ENCODE results near the gene NPEPL1. TPM values are rescaled to one million over a fixed set of nuclear protein-coding genes. Genes with fewer than 3 reads are reported as not detected.

NPEPL1 gene
- total and polyA plus RNA-seq, 7 experiments from 2014 or later: 6.2 to 76.2 (median 49.5) TPM

GRCh38 chr20:58655328-58656107, 37.1 kb upstream of the NPEPL1 start:
- Mint-ChIP-seq H3K27ac (peak overlapping the region; percentile 69 to 100 (median 85)), H3K4me3 (peak overlapping the region in 9 of 10 donors; percentile 55 to 89 (median 69)), H3K4me1 (peaks cover 52 to 69% (median 64%) of the 10 kb centered on the region in 7 donors), H3K27me3 (peaks cover 0 to 2% (median 0%) of the 10 kb centered on the region in 5 donors), H3K9me3 (no peaks in the 10 kb centered on the region), H3K36me3 (peaks cover 0 to 39% (median 3%) of the 10 kb centered on the region in 5 donors)
- H3K27ac ChIP-seq (ENCODE audit: low read depth, low read length): peak overlapping the region; percentile 93
- peaks cover 0 to 13% (median 0%) of the 10 kb centered on the region in 3 experiments for H3K36me3 ChIP-seq (ENCODE audit: control insufficient read depth in 2 of 3, insufficient read depth in 3 of 3, low read length in 3 of 3)
- ChIA-PET CTCF (interaction anchor here (0.5 to 0.6 kb wide), 2 partner anchors 372 to 424 kb away, joined by 3 read pairs; no protein-coding TSS in a partner anchor), POLR2A (interaction anchor here (0.6 to 1.1 kb wide), 4 partner anchors 9 to 15 kb away, joined by 3 to 4 read pairs (median 3); no protein-coding TSS in a partner anchor)
- DNase-seq (no peak), ATAC-seq (no peak)
- H3K9me3 ChIP-seq (ENCODE audit: control insufficient read depth in 2 of 3, low read length in 3 of 3): no peaks in the 10 kb centered on the region
- peaks cover 60 to 68% of the 10 kb centered on the region in 2 donors for H3K4me1 ChIP-seq (ENCODE audit: control insufficient read depth in 2 of 2, insufficient read depth in 2 of 2, low read length in 2 of 2)
- H3K4me3 ChIP-seq (ENCODE audit: low read length): no peak overlapping the region
- H3K27me3 ChIP-seq (ENCODE audit: control insufficient read depth in 2 of 2, insufficient read depth in 2 of 2, low read length in 2 of 2): no peaks in the 10 kb centered on the region
- intact Hi-C loops (cut with micrococcal nuclease): loop anchor here (10.0 kb wide), 3 partner anchors 569 to 1261 kb away; partner anchors contain the start of gene RBM38 (in 1 of the 2)

- no peaks in the 10 kb centered on the region for H3K27me3 Mint-ChIP-seq
- H3K36me3 ChIP-seq (ENCODE audit: control insufficient read depth in 2 of 3, insufficient read depth in 3 of 3, low read length in 3 of 3): peaks cover 0 to 1% (median 0%) of the 10 kb centered on the region in 3 experiments
- ChIA-PET POLR2A (interaction anchor here (0.5 to 1.1 kb wide), 6 partner anchors 10 to 508 kb away, joined by 3 to 4 read pairs (median 3); partner anchors contain the start of genes ATP5F1E and NPEPL1), CTCF (interaction anchor here (0.7 kb wide), 1 partner anchor 745 kb away, joined by 3 read pairs; no protein-coding TSS in a partner anchor)
- H3K4me3 ChIP-seq (ENCODE audit: low read length): no peak overlapping the region
- H3K27me3 ChIP-seq (ENCODE audit: control insufficient read depth in 2 of 2, insufficient read depth in 2 of 2, low read length in 2 of 2): no peaks in the 10 kb centered on the region
- intact Hi-C loops (cut with micrococcal nuclease): loop anchor here (10.0 kb wide), 3 partner anchors 568 to 1262 kb away; partner anchors contain the start of gene RBM38 (in 1 of the 2)
- peak overlapping the region; percentile 39 to 89 (median 68) for H3K4me3 Mint-ChIP-seq
- no peak for DNase-seq
- peaks cover 0 to 40% (median 3%) of the 10 kb centered on the region in 5 donors for H3K36me3 Mint-ChIP-seq
- peak overlapping the region; percentile 69 to 100 (median 87) for H3K27ac Mint-ChIP-seq
- peak overlapping the region; percentile 93 for H3K27ac ChIP-seq (ENCODE audit: low read depth, low read length)
- no peak for ATAC-seq
- peaks cover 73 to 80% of the 10 kb centered on the region in 2 donors for H3K4me1 ChIP-seq (ENCODE audit: control insufficient read depth in 2 of 2, insufficient read depth in 2 of 2, low read length in 2 of 2)
- H3K4me1 Mint-ChIP-seq: peaks cover 61 to 82% (median 77%) of the 10 kb centered on the region in 7 donors
- H3K9me3 ChIP-seq (ENCODE audit: control insufficient read depth in 2 of 3, low read length in 3 of 3): no peaks in the 10 kb centered on the region
- no peaks in the 10 kb centered on the region for H3K9me3 Mint-ChIP-seq
Measured at GRCh38 chr20:58656831-58657230, 35.8 kb upstream of the NPEPL1 start.

DNA sequence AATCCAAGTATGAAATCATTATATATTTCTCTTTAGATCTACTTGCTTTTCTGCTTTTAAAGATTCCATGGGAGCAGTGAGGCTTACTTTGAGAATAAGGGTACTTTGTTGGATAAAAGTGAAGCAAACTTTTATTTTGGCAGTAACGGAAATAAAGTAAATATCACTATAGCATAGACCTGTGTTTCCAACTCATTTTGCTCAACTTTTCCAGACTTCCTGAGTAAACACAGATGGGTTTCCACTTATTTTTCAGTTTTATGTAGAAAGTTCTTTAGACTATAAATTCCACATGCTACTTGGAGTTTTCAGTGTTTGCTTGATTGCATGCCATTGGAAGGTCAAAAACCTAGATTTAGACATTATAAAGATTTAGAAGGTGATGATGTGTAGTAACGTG, 35.3 kb upstream of the NPEPL1 start:
- no peak for ATAC-seq
- intact Hi-C loops (cut with micrococcal nuclease): loop anchor here (10.0 kb wide), 3 partner anchors 568 to 1262 kb away; partner anchors contain the start of gene RBM38 (in 1 of the 2)
- Mint-ChIP-seq H3K9me3 (no peaks in the 10 kb centered on the region), H3K27ac (peak overlapping the region; percentile 69 to 100 (median 87)), H3K36me3 (peaks cover 0 to 43% (median 3%) of the 10 kb centered on the region in 5 donors), H3K4me1 (peaks cover 65 to 87% (median 81%) of the 10 kb centered on the region in 7 donors), H3K4me3 (peak overlapping the region; percentile 39 to 89 (median 68)), H3K27me3 (no peaks in the 10 kb centered on the region)
- peak overlapping the region; percentile 93 for H3K27ac ChIP-seq (ENCODE audit: low read depth, low read length)
- H3K9me3 ChIP-seq (ENCODE audit: control insufficient read depth in 2 of 3, low read length in 3 of 3): no peaks in the 10 kb centered on the region
- H3K36me3 ChIP-seq (ENCODE audit: control insufficient read depth in 2 of 3, insufficient read depth in 3 of 3, low read length in 3 of 3): no peaks in the 10 kb centered on the region
- H3K4me1 ChIP-seq (ENCODE audit: control insufficient read depth in 2 of 2, insufficient read depth in 2 of 2, low read length in 2 of 2): peaks cover 77 to 84% of the 10 kb centered on the region in 2 donors
- ChIA-PET POLR2A (interaction anchor here (1.0 to 2.1 kb wide), 4 partner anchors 35 to 507 kb away, joined by 3 to 6 read pairs (median 4); partner anchors contain the start of genes ATP5F1E, NPEPL1 and ZNF831), CTCF (interaction anchor here (1.3 kb wide), 1 partner anchor 9 kb away, joined by 5 read pairs; no protein-coding TSS in a partner anchor)
- H3K27me3 ChIP-seq (ENCODE audit: control insufficient read depth in 2 of 2, insufficient read depth in 2 of 2, low read length in 2 of 2): no peaks in the 10 kb centered on the region
- DNase-seq: no peak
- H3K4me3 ChIP-seq (ENCODE audit: low read length): no peak overlapping the region

DNA sequence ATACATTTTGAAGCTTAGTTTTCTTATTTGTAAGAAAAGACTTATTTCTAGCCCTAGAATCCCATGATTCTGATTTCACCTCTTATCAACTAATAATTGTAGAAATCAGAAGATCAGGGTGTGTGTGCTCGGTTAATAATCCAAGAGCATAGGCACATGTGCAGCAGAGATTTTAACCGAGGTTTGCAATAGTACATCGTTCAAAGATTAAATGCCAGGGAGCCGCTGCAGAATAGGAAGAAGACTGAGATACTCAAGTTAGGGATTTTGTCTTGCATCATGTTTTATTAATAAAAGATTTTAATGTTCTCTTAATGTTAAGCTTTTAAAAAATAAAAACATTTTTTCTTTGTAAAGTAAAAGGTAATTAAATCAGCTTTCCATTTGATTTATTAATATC, 34.6 kb upstream of the NPEPL1 start:
- peaks cover under 1 to 43% (median 5%) of the 10 kb centered on the region in 5 donors for H3K36me3 Mint-ChIP-seq
- ChIA-PET POLR2A (interaction anchor here (1.1 to 2.2 kb wide), 4 partner anchors 9 to 729 kb away, joined by 3 to 11 read pairs (median 4); partner anchors contain the start of gene ZNF831), CTCF (interaction anchor here (1.0 to 1.3 kb wide), 2 partner anchors 10 to 28 kb away, joined by 4 to 5 read pairs; no protein-coding TSS in a partner anchor)
- no peaks in the 10 kb centered on the region for H3K9me3 ChIP-seq (ENCODE audit: control insufficient read depth in 2 of 3, low read length in 3 of 3)
- no peak overlapping the region for H3K4me3 ChIP-seq (ENCODE audit: low read length)
- peaks cover 64 to 88% (median 83%) of the 10 kb centered on the region in 7 donors for H3K4me1 Mint-ChIP-seq
- no peaks in the 10 kb centered on the region for H3K36me3 ChIP-seq (ENCODE audit: control insufficient read depth in 2 of 3, insufficient read depth in 3 of 3, low read length in 3 of 3)
- peak overlapping the region; percentile 18 to 89 (median 68) for H3K4me3 Mint-ChIP-seq
- no peaks in the 10 kb centered on the region for H3K9me3 Mint-ChIP-seq
- H3K27me3 Mint-ChIP-seq: no peaks in the 10 kb centered on the region
- no peak for ATAC-seq
- intact Hi-C loops (cut with micrococcal nuclease): loop anchor here (10.0 kb wide), 3 partner anchors 567 to 1263 kb away; partner anchors contain the start of gene RBM38 (in 1 of the 2)
- DNase-seq: no peak
- H3K27ac Mint-ChIP-seq: peak overlapping the region in 8 of 9 donors; percentile 76 to 100 (median 94)
- H3K27ac ChIP-seq (ENCODE audit: low read depth, low read length): peak overlapping the region; percentile 93
- H3K27me3 ChIP-seq (ENCODE audit: control insufficient read depth in 2 of 2, insufficient read depth in 2 of 2, low read length in 2 of 2): no peaks in the 10 kb centered on the region
- peaks cover 71 to 81% of the 10 kb centered on the region in 2 donors for H3K4me1 ChIP-seq (ENCODE audit: control insufficient read depth in 2 of 2, insufficient read depth in 2 of 2, low read length in 2 of 2)

- Histone ChIP-seq H3K4me3 (ENCODE audit: low read length) (no peak overlapping the region), H3K9me3 (ENCODE audit: control insufficient read depth in 2 of 3, low read length in 3 of 3) (no peaks in the 10 kb centered on the region), H3K4me1 (ENCODE audit: control insufficient read depth in 2 of 2, insufficient read depth in 2 of 2, low read length in 2 of 2) (peaks cover 67 to 73% of the 10 kb centered on the region in 2 donors), H3K27ac (ENCODE audit: low read depth, low read length) (peak overlapping the region; percentile 93), H3K27me3 (ENCODE audit: control insufficient read depth in 2 of 2, insufficient read depth in 2 of 2, low read length in 2 of 2) (no peaks in the 10 kb centered on the region), H3K36me3 (ENCODE audit: control insufficient read depth in 2 of 3, insufficient read depth in 3 of 3, low read length in 3 of 3) (no peaks in the 10 kb centered on the region)
- Mint-ChIP-seq H3K9me3 (no peaks in the 10 kb centered on the region), H3K27ac (peak overlapping the region; percentile 74 to 100 (median 97)), H3K4me3 (peak overlapping the region; percentile 13 to 89 (median 80)), H3K36me3 (peaks cover 0 to 45% (median 5%) of the 10 kb centered on the region in 5 donors), H3K4me1 (peaks cover 62 to 89% (median 84%) of the 10 kb centered on the region in 7 donors), H3K27me3 (no peaks in the 10 kb centered on the region)
- ChIA-PET POLR2A (interaction anchor here (1.1 to 6.8 kb wide), 7 partner anchors 6 to 729 kb away, joined by 3 to 99 read pairs (median 9); partner anchors contain the start of genes NPEPL1, STX16 and ZNF831), CTCF (interaction anchor here (1.0 to 3.4 kb wide), 4 partner anchors 7 to 32 kb away, joined by 4 to 27 read pairs (median 9); partner anchors contain the start of gene STX16)
- ATAC-seq (no peak), DNase-seq (no peak)
- intact Hi-C loops (cut with micrococcal nuclease): loop anchor here (10.0 kb wide), 3 partner anchors 566 to 1264 kb away; partner anchors contain the start of gene RBM38 (in 1 of the 2)
Measured at GRCh38 chr20:58658760-58659159, 33.8 kb upstream of the NPEPL1 start.

Measured in naive thymus-derived CD4-positive, alpha-beta T cell (primary cell).